Left renal cortex interstitium (tissue), 4 donors: Measurements from ENCODE around the gene NUTF2. TPM values are rescaled to one million over a fixed set of nuclear protein-coding genes. Genes with fewer than 3 reads are reported as not detected.
A peak's percentile ranks its signal among the peaks of the same experiment; 100 is the strongest.

Source experiments
- DNase-seq, 4 donors: peaks; one replicate each; pipeline ENCODE4 v3.0.0-alpha.2; 2013; ENCODE audit warnings: low read depth in 4 of 4, low spot score in 2 of 4, missing footprints in 1 of 4
- polyA plus RNA-seq, 4 donors: library from polyadenylated mRNA; unstranded; fragments of 120-200 nt; gene quantifications; one replicate each; pipeline ENCODE4 v1.2.1, GENCODE V29; 2013; ENCODE audit not compliant: insufficient read length in 4 of 4

NUTF2 gene
- polyA plus RNA-seq, 4 donors, result 114 to 134 (median 127) TPM

GRCh38 chr16:67882374-67883145, 35.8 kb downstream of the NUTF2 start:
- no peak for DNase-seq

GRCh38 chr16:67883146-67883871, 36.6 kb downstream of the NUTF2 start:
- DNase-seq, result no peak

GRCh38 chr16:67883872-67884261, 37.1 kb downstream of the NUTF2 start:
- no peak for DNase-seq

- peak in 2 of 4 donors; percentile 61 to 67 for DNase-seq
Measured at GRCh38 chr16:67884684-67885083, 38.0 kb downstream of the NUTF2 start, which contains the start of gene NRN1L. Gene NRN1L (plus strand): TSS chr16:67884885. CDS start chr16:67884904, 19 bp downstream.

GRCh38 chr16:67885545-67885944, 38.8 kb downstream of the NUTF2 start:
- DNase-seq, result no peak

GRCh38 chr16:67885976-67886375, 39.2 kb downstream of the NUTF2 start:
- DNase-seq, result no peak

- no peak for DNase-seq
Measured at GRCh38 chr16:67886387-67886786, 39.7 kb downstream of the NUTF2 start.

GRCh38 chr16:67888331-67888730, 41.6 kb downstream of the NUTF2 start:
- no peak for DNase-seq

- no peak for DNase-seq
Measured at GRCh38 chr16:67892375-67892774, 45.6 kb downstream of the NUTF2 start.

GRCh38 chr16:67892899-67893742, 46.4 kb downstream of the NUTF2 start, which contains the start of gene PSKH1:
Gene PSKH1 (plus strand): TSS chr16:67893254. CDS start chr16:67908750, 15,496 bp downstream.
- peak in 3 of 4 donors; percentile 75 to 92 (median 88) for DNase-seq

GRCh38 chr16:67893743-67894399, 47.1 kb downstream of the NUTF2 start:
- no peak for DNase-seq

GRCh38 chr16:67897231-67897630, 50.5 kb downstream of the NUTF2 start:
- DNase-seq, result no peak

- no peak for DNase-seq
Measured at GRCh38 chr16:67901734-67902133, 55.0 kb downstream of the NUTF2 start.

- DNase-seq, result no peak
Measured at GRCh38 chr16:67902831-67903230, 56.1 kb downstream of the NUTF2 start.

- DNase-seq, result no peak
Measured at GRCh38 chr16:67907397-67908180, 60.9 kb downstream of the NUTF2 start.

- no peak for DNase-seq
Measured at GRCh38 chr16:67909056-67909742, 62.5 kb downstream of the NUTF2 start.

- DNase-seq, result no peak
Measured at GRCh38 chr16:67910158-67910557, 63.4 kb downstream of the NUTF2 start.

GRCh38 chr16:67914758-67915495, 68.2 kb downstream of the NUTF2 start:
- DNase-seq, result no peak
